NCI-H1436 (cell line): ENCODE results near the gene TSPAN8.
"Not testable (repeated sequence)": the region's sequence is repeated elsewhere in the genome, so short reads cannot be mapped to it uniquely, and the experiment has no call there.

ENCODE experiments used
- DNase-seq: peaks from one replicate; lab custom pipeline; 2025; lab: John Stamatoyannopoulos, UW

The TSPAN8 gene

GRCh38 chr12:71157601-71158233 is at the start of gene TSPAN8:
TSS of gene TSPAN8 (minus strand) at chr12:71157999. CDS start at chr12:71157678, 321 bp downstream.
- no peak for DNase-seq

- DNase-seq = no peak
Observed at GRCh38 chr12:71201136-71201679, 43.4 kb upstream of the TSPAN8 start.

- no peak for DNase-seq
Observed at GRCh38 chr12:71200706-71201105, 42.9 kb upstream of the TSPAN8 start.

- no peak for DNase-seq
Observed at GRCh38 chr12:71197460-71197859, 39.7 kb upstream of the TSPAN8 start.

- no peak for DNase-seq
Observed at GRCh38 chr12:71195338-71195896, 37.6 kb upstream of the TSPAN8 start.

- no peak for DNase-seq
Observed at GRCh38 chr12:71194657-71195056, 36.9 kb upstream of the TSPAN8 start.

- no peak for DNase-seq
Observed at GRCh38 chr12:71193041-71193440, 35.2 kb upstream of the TSPAN8 start.

GRCh38 chr12:71191509-71192196 is 33.9 kb upstream of the TSPAN8 start:
- DNase-seq = no peak

- no peak for DNase-seq
Observed at GRCh38 chr12:71190822-71191221, 33.0 kb upstream of the TSPAN8 start.

- no peak for DNase-seq
Observed at GRCh38 chr12:71187379-71187778, 29.6 kb upstream of the TSPAN8 start.

- no peak for DNase-seq
Observed at GRCh38 chr12:71186571-71187288, 28.9 kb upstream of the TSPAN8 start.

GRCh38 chr12:71183846-71184245 is 26.0 kb upstream of the TSPAN8 start:
- no peak for DNase-seq

- DNase-seq = no peak
Observed at GRCh38 chr12:71183018-71183417, 25.2 kb upstream of the TSPAN8 start.

- DNase-seq = no peak
Observed at GRCh38 chr12:71178162-71178561, 20.4 kb upstream of the TSPAN8 start.

- DNase-seq = no peak
Observed at GRCh38 chr12:71174825-71175224, 17.0 kb upstream of the TSPAN8 start.

- no peak for DNase-seq
Observed at GRCh38 chr12:71174146-71174545, 16.3 kb upstream of the TSPAN8 start.

- no peak for DNase-seq
Observed at GRCh38 chr12:71170456-71170855, 12.7 kb upstream of the TSPAN8 start.

GRCh38 chr12:71169286-71169685 is 11.5 kb upstream of the TSPAN8 start:
- DNase-seq = no peak

GRCh38 chr12:71166862-71167496 is 9.2 kb upstream of the TSPAN8 start:
- no peak for DNase-seq

GRCh38 chr12:71166280-71166679 is 8.5 kb upstream of the TSPAN8 start:
- no peak for DNase-seq

- DNase-seq = not testable (repeated sequence)
Observed at GRCh38 chr12:71165780-71166179, 8.0 kb upstream of the TSPAN8 start.

GRCh38 chr12:71164568-71165197 is 6.9 kb upstream of the TSPAN8 start:
- DNase-seq = no peak
